Panc1 (cell line): Measurements from ENCODE around the gene OMD. TPM values are rescaled to one million over a fixed set of nuclear protein-coding genes. Genes with fewer than 3 reads are reported as not detected.

Experiments
- ATAC-seq: fragments of 200-7000 bp; cut with Tn5 transposase; 2 replicates; pipeline ENCODE4 v1.9.1; 2020; ENCODE audit warnings: mild to moderate bottlenecking, moderate library complexity
- BruUV-seq: library from RNA; stranded (reverse); fragments of 400-500 nt; replicated peaks from 2 replicates; lab custom pipeline; 2021; lab: Mats Ljungman, UMichigan
- CTCF ChIA-PET: fragments of 300-600 bp; sonication (Branson Sonifier 250); formaldehyde crosslinking; loops from one replicate; lab custom pipeline; 2022; ENCODE audit warnings: antibody characterized with exemption; lab: Charles Lee
- POLR2A ChIA-PET: fragments of 300-600 bp; sonication (Branson Sonifier 250); formaldehyde crosslinking; loops from one replicate; lab custom pipeline; 2022; ENCODE audit warnings: antibody characterized with exemption; lab: Charles Lee
- DNase-seq: peaks from one replicate; pipeline ENCODE4 v3.0.0-alpha.2; 2010; ENCODE audit warnings: low read depth, low spot score
- H3K27ac ChIP-seq: 2 replicates; pipeline ENCODE4 v1.5.1; 2011; ENCODE audit warnings: mild to moderate bottlenecking, low read length, inconsistent platforms
- H3K27me3 ChIP-seq: fragments of 200-500 bp; sonication (Bioruptor generic); 2 replicates; pipeline ENCODE4 v1.6.0; 2014; ENCODE audit warnings: low read length, inconsistent platforms; ENCODE audit not compliant: control insufficient read depth, insufficient read depth
- H3K36me3 ChIP-seq: fragments of 200-500 bp; sonication (Bioruptor generic); 2 replicates; pipeline ENCODE4 v1.5.1; 2014; ENCODE audit warnings: inconsistent platforms, mild to moderate bottlenecking, low read length, moderate library complexity; ENCODE audit not compliant: control insufficient read depth, insufficient read depth
- H3K4me1 ChIP-seq: 2 replicates; pipeline ENCODE4 v1.5.1; 2011; ENCODE audit warnings: inconsistent platforms, mild to moderate bottlenecking, low read length, moderate library complexity; ENCODE audit not compliant: control insufficient read depth, insufficient read depth
- H3K4me3 ChIP-seq, 2 experiments: 2 replicates each; pipeline ENCODE4 v1.5.1; 2011 to 2012; ENCODE audit warnings: low read depth in 2 of 2, low read length in 2 of 2, mild to moderate bottlenecking in 2 of 2, inconsistent platforms in 1 of 2, moderate library complexity in 1 of 2
- H3K9me3 ChIP-seq: fragments of 200-500 bp; sonication (Bioruptor generic); 2 replicates; pipeline ENCODE4 v1.5.1; 2014; ENCODE audit warnings: low read depth, mild to moderate bottlenecking, inconsistent platforms, low read length, moderate library complexity; ENCODE audit not compliant: control insufficient read depth, insufficient read depth
- POLR2AphosphoS5 ChIP-seq: IDR thresholded peaks from 2 replicates; pipeline ENCODE4 v1.6.1; 2012; ENCODE audit warnings: mild to moderate bottlenecking, low read depth, low read length, moderate library complexity
- REST ChIP-seq, 2 experiments: IDR thresholded peaks; 2 replicates each; pipeline ENCODE4 v1.6.1; 2011 to 2012; ENCODE audit warnings: low read depth in 2 of 2, control low read depth in 1 of 2, low read length in 1 of 2, mild to moderate bottlenecking in 1 of 2, moderate library complexity in 1 of 2; ENCODE audit not compliant: insufficient read depth in 1 of 2
- SIN3A ChIP-seq: IDR thresholded peaks from 2 replicates; pipeline ENCODE4 v1.6.1; 2012; ENCODE audit warnings: low read depth, mild to moderate bottlenecking, low read length, moderate library complexity, borderline replicate concordance; ENCODE audit not compliant: insufficient read depth
- TCF7L2 ChIP-seq: IDR thresholded peaks from 2 replicates; pipeline ENCODE4 v1.6.1; 2011; ENCODE audit warnings: mild to moderate bottlenecking, low read depth, low read length, inconsistent platforms
- in situ Hi-C: cut with HindIII; loops from 2 replicates; pipeline ENCODE4 v1.10.0; 2016; ENCODE audit warnings: low sequenced_read_pairs, low pct_unique_long_range_greater_than_20kb
- intact Hi-C: fragments of 100-400 bp; cut with micrococcal nuclease; formaldehyde crosslinking; loops from one replicate; pipeline ENCODE4 v1.10.0; 2022; ENCODE audit not compliant: unreplicated experiment
- total RNA-seq: library from RNA; stranded (reverse); gene quantifications from one replicate; pipeline ENCODE4 v1.2.1, GENCODE V29; 2021; ENCODE audit not compliant: unreplicated experiment
- TF ChIP-seq, protein P1 (sequence below): fragments of 450-650 bp; IDR thresholded peaks from 2 replicates; pipeline ENCODE4 v1.5.1; 2017; ENCODE audit warnings: mild to moderate bottlenecking

The OMD gene
- total RNA-seq, 1 experiment from 2014 or later, result not detected

- H3K4me3 ChIP-seq, result no peak overlapping the region
- ATAC-seq, result no peak
- H3K4me1 ChIP-seq, result no peaks in the 10 kb centered on the region
- POLR2A ChIA-PET, result no interaction called here
- no peaks in the 10 kb centered on the region for H3K9me3 ChIP-seq
- H3K27me3 ChIP-seq, result no peaks in the 10 kb centered on the region
- no peaks in the 10 kb centered on the region for H3K36me3 ChIP-seq
- TF ChIP-seq TCF7L2, result no peak
- no peak for TF ChIP-seq REST (IDR thresholded peaks at IDR 0.05; ENCODE audit: insufficient read depth in 1 of 2, low read depth in 2 of 2, low read length in 1 of 2)
- TF ChIP-seq, protein P1, sequence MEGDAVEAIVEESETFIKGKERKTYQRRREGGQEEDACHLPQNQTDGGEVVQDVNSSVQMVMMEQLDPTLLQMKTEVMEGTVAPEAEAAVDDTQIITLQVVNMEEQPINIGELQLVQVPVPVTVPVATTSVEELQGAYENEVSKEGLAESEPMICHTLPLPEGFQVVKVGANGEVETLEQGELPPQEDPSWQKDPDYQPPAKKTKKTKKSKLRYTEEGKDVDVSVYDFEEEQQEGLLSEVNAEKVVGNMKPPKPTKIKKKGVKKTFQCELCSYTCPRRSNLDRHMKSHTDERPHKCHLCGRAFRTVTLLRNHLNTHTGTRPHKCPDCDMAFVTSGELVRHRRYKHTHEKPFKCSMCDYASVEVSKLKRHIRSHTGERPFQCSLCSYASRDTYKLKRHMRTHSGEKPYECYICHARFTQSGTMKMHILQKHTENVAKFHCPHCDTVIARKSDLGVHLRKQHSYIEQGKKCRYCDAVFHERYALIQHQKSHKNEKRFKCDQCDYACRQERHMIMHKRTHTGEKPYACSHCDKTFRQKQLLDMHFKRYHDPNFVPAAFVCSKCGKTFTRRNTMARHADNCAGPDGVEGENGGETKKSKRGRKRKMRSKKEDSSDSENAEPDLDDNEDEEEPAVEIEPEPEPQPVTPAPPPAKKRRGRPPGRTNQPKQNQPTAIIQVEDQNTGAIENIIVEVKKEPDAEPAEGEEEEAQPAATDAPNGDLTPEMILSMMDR, result no peak
- TF ChIP-seq POLR2AphosphoS5, result no peak
- no peak for TF ChIP-seq SIN3A
- in situ Hi-C loops, result no loop called here
- CTCF ChIA-PET, result no interaction called here
- no peak overlapping the region for H3K27ac ChIP-seq
- no TSS peak for BruUV-seq
- DNase-seq, result no peak
- intact Hi-C loops, result loop anchor here (10.0 kb wide), 1 partner anchor 120 kb away; the partner anchor contains the start of genes CENPP and NOL8
Measured at GRCh38 chr9:92444841-92445240, 20.6 kb upstream of the OMD start.

- no peak for ATAC-seq
- no peak for TF ChIP-seq POLR2AphosphoS5
- TF ChIP-seq, protein P1, result no peak
- TF ChIP-seq TCF7L2, result no peak
- no peak for TF ChIP-seq REST (IDR thresholded peaks at IDR 0.05; ENCODE audit: insufficient read depth in 1 of 2, low read depth in 2 of 2, low read length in 1 of 2)
- no peak for TF ChIP-seq SIN3A
- ChIA-PET CTCF (no interaction called here), POLR2A (no interaction called here)
- Histone ChIP-seq H3K4me3 (no peak overlapping the region), H3K36me3 (no peaks in the 10 kb centered on the region), H3K27me3 (no peaks in the 10 kb centered on the region), H3K9me3 (no peaks in the 10 kb centered on the region), H3K4me1 (no peaks in the 10 kb centered on the region), H3K27ac (no peak overlapping the region)
- in situ Hi-C loops, result no loop called here
- intact Hi-C loops, result loop anchor here (10.0 kb wide), 1 partner anchor 116 kb away; the partner anchor contains the start of genes CENPP and NOL8
- no peak for DNase-seq
- BruUV-seq, result no TSS peak
Measured at GRCh38 chr9:92440751-92441046, 16.4 kb upstream of the OMD start.
